AG04449 (cell line): Measurements from ENCODE around the gene VPS16.

Experiments used
- CTCF ChIA-PET: fragments of 350-600 bp; formaldehyde crosslinking; extraction: SDS; loops from one replicate; lab custom pipeline; 2021; ENCODE audit warnings: antibody characterized with exemption; lab: Yijun Ruan, JAX
- POLR2A ChIA-PET: fragments of 400-600, 350-600 bp; formaldehyde crosslinking; extraction: SDS; loops from one replicate; lab custom pipeline; 2020; ENCODE audit warnings: antibody characterized with exemption, inconsistent platforms; lab: Yijun Ruan, JAX
- DNase-seq: peaks from one replicate; pipeline ENCODE4 v3.0.0-alpha.2; 2010; ENCODE audit warnings: low read depth, low spot score
- H3K4me3 ChIP-seq: 2 replicates; pipeline ENCODE4 v1.5.1; 2011; ENCODE audit warnings: low read depth, mild to moderate bottlenecking, control low read depth, low read length
- CTCF ChIP-seq: IDR thresholded peaks from one replicate; pipeline ENCODE4 v1.5.1; 2011; ENCODE audit warnings: mild to moderate bottlenecking, moderate library complexity, low read length, control low read depth, inconsistent platforms; ENCODE audit not compliant: insufficient read depth; ENCODE audit errors: missing control alignments

VPS16 gene

DNA sequence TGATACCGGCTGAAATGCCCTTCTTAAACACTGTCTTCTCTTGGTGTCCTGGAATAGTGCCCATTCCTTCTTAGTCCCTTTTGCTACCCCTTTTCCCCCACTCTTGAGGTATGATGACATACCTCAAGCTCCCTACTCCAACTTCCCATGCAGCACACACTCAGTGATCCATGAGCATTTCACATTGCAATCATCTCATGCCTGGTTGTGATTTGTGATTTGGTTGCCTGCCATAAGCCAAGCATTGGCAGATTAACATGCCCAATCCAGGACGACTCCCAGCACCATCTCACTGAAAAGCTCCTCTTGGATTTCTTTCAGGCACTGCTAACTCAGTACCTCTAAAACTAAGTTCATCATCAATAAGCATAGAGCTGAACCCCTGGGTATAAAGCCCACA, 18.0 kb downstream of the VPS16 start:
- no peak for DNase-seq
- ChIA-PET CTCF (interaction anchor here (1.3 to 16.5 kb wide), 3 partner anchors 10 to 146 kb away, joined by 3 to 337 read pairs (median 6); no protein-coding TSS in a partner anchor), POLR2A (interaction anchor here (0.6 to 0.8 kb wide), 2 partner anchors 18 to 147 kb away, joined by 3 read pairs; no protein-coding TSS in a partner anchor)
- H3K4me3 ChIP-seq = no peak overlapping the region
- TF ChIP-seq CTCF = no peak

GRCh38 chr20:2859330-2860121, 19.0 kb downstream of the VPS16 start:
- no peak for TF ChIP-seq CTCF
- CTCF ChIA-PET = interaction anchor here (1.1 to 16.5 kb wide), 3 partner anchors 8 to 145 kb away, joined by 3 to 337 read pairs (median 4); no protein-coding TSS in a partner anchor
- POLR2A ChIA-PET = interaction anchor here (0.7 kb wide), 1 partner anchor 92 kb away, joined by 3 read pairs; no protein-coding TSS in a partner anchor
- no peak overlapping the region for H3K4me3 ChIP-seq
- DNase-seq = no peak

DNA sequence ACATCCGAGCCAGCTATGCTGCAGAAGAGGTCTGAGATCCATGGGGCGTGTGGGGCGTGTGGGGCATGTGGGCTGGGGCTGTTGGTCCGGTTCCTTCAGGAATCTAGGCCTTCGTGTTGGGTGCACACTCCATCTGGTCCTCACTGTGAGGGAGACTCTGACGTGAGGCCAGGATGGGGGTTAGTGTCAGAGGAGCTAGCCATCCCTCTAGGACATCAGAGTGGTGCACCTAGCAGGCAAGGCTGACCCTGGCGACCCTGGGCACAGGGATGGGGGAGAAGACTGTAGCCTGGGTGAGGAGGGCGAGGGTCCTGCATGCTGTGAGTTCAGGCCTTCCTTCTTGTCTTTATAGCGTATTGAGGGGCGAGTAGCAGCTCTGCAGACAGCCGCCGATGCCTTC, 24.1 kb downstream of the VPS16 start:
- no peak for TF ChIP-seq CTCF
- ChIA-PET POLR2A (no interaction called here), CTCF (interaction anchor here (1.8 to 2.3 kb wide), 2 partner anchors 13 to 136 kb away, joined by 4 to 10 read pairs; no protein-coding TSS in a partner anchor)

GRCh38 chr20:2865101-2865500, 24.6 kb downstream of the VPS16 start:
- no peak overlapping the region for H3K4me3 ChIP-seq
- DNase-seq = no peak
- no peak for TF ChIP-seq CTCF
- CTCF ChIA-PET = interaction anchor here (1.8 to 2.3 kb wide), 2 partner anchors 13 to 136 kb away, joined by 4 to 10 read pairs; no protein-coding TSS in a partner anchor
- POLR2A ChIA-PET = no interaction called here

More for the DNA sequence above, 24.1 kb downstream of the VPS16 start:
- DNase-seq = no peak
- no peak overlapping the region for H3K4me3 ChIP-seq

DNA sequence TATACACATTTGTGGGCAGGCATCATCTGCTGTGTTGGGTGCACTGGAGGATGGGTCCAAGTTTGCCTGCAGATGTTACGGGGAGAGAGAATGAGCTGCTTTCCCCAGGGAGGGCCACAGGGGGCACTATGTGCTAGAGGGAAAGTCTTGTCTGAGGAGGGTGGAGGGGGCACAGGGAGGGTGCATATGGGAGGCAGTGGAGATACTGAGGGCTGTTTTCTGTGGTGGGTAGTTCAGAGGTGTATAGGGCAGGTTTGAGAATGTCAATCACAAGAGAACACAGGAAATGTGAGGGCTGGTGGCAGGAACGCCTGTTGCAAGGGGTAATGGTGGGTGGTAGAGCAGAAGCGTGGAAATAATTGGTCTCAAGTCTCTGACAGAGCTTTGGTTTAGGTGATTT, 25.1 kb downstream of the VPS16 start:
- H3K4me3 ChIP-seq = no peak overlapping the region
- DNase-seq = no peak
- ChIA-PET POLR2A (no interaction called here), CTCF (interaction anchor here (1.8 to 2.3 kb wide), 2 partner anchors 14 to 135 kb away, joined by 4 to 10 read pairs; no protein-coding TSS in a partner anchor)
- peak; percentile 2 for TF ChIP-seq CTCF

- ChIA-PET POLR2A (no interaction called here), CTCF (interaction anchor here (1.8 kb wide), 1 partner anchor 135 kb away, joined by 4 read pairs; no protein-coding TSS in a partner anchor)
- H3K4me3 ChIP-seq = no peak overlapping the region
- TF ChIP-seq CTCF = no peak
- no peak for DNase-seq
Observed at GRCh38 chr20:2866236-2866635, 25.7 kb downstream of the VPS16 start.
